Stimulated activated CD8-positive, alpha-beta memory T cell treated with anti-CD3 and anti-CD28 coated beads, Interleukin-2, amount 100 ng/mL, for 1 hour (primary cell): Measurements from ENCODE around the gene TIAM2.
A peak's percentile ranks its signal among the peaks of the same experiment; 100 is the strongest.

ENCODE experiments used
- DNase-seq, 2 donors: peaks; one replicate each; pipeline ENCODE4 v3.0.0-alpha.2; 2020; ENCODE audit warnings: low read depth in 2 of 2

The TIAM2 gene

GRCh38 chr6:155232848-155233247, 237.7 kb downstream of the TIAM2 start:
- no peak for DNase-seq

- no peak for DNase-seq
These were observed 239.1 kb downstream of the TIAM2 start for GRCh38 chr6:155234167-155234566.

- DNase-seq: no peak
These were observed 239.6 kb downstream of the TIAM2 start for GRCh38 chr6:155234687-155235086.

DNA sequence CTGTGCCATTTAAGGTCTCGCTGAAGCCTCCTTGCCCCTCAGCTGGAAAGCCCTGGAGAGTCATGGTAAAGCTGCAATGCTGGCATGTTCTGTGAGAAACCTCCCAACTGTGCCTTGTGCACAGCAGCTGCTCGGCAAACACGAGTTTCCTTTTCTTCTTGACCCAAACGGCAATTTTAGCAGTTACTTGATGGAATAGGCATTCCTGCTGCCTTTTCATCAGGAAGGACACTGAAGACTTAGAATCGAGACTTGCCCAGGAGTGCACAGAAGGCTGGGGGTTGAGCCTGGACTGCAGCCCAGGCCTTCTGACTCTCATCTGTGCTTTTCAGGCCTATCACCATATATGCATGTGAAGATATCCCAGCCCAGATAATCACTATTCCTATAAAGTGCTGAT, 240.0 kb downstream of the TIAM2 start:
- DNase-seq: no peak

GRCh38 chr6:155237613-155238012, 242.5 kb downstream of the TIAM2 start:
- DNase-seq: no peak

DNA sequence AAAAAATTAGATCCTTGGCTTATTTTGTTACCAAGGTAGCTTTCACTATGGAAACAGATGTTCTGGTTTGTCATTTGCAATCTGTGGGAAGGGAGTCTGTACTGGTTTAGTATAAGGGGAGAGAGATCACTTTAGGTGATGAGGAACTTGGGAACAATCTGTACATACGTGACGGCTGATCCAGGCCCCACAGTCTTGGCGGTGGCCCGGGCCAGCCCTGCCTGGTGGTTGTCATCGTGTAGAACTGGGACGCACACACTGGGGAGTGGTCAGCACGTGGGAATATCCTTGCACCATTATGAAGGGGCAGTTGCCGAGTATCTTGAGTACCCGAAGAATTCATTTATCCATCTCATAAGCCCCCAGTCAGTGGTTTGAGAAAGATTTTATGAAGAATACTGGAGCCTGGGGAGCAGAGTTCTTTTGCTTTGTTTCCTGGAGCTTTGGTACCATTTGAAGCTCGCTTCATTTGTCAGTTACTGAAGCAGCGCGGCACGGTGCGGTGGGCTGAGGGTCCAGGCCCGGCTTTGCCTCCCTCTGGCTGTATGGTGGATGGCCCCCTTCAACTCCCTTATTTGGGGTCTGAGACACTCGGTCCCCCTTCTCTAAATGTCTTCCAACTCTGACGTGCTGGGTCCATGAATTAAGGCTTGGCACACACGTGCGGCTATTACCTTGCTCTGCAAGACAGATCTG, 245.9 kb downstream of the TIAM2 start:
- no peak for DNase-seq

GRCh38 chr6:155241966-155242365, 246.9 kb downstream of the TIAM2 start:
- no peak for DNase-seq

- no peak for DNase-seq
These were observed 249.3 kb downstream of the TIAM2 start for GRCh38 chr6:155244434-155244833.

DNA sequence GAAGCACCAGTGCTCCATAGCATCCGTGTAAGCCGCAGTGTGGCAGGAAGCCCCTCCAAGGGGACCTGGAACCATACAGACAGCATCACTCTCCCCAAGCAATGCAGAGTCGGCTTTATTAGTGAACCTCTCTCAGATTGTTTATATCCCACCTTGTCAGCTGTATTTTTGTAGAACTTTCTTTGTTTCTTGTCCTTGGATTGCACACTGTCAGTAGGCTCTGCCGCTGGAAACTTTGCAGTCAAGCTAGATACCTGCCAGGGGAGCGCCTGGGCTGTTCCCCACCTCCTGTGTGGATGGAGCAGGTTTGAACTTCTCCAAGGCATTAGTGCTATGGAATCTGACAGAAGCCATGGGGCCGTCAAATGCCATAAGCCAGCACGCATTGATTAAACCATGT, 250.1 kb downstream of the TIAM2 start:
- no peak for DNase-seq

DNA sequence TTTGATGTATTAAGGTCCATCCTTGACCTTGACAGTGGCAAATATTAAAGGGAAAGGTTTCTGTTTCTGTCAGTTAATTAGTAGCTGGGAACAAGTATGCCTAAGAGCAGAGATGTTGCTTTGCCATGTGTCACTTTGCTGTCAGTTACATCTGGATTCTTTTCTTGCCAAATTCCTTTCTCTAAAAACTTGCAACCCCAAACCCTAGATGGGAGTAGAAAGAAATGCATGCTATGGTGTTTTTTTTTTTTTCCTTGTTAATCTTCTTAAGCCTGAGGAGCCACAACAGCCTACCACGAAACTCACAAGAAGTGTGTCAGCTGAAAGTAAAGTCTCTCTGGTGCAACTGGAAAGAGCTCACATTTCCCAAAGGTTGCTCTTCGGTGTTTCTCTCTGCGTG, 250.7 kb downstream of the TIAM2 start:
- DNase-seq: no peak

DNA sequence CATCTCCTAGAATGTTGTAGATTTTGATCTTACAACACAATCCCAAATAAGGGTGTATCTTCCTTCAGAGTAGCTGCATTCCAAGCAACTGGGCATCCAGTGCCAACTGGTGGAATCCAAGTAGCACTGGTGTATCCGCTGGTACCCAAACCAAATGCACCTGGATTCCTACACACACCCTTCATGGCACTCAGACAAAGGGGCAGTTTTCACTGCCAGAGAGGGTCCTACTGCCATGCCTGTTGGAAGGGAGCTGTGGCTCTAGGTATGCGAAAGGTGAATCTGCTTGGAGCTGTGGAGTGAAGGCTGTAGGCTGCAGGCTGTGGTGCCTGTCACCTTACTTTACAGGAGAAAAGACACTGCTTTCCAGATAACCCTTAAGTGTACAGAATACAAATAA, 251.7 kb downstream of the TIAM2 start:
- DNase-seq: no peak

DNA sequence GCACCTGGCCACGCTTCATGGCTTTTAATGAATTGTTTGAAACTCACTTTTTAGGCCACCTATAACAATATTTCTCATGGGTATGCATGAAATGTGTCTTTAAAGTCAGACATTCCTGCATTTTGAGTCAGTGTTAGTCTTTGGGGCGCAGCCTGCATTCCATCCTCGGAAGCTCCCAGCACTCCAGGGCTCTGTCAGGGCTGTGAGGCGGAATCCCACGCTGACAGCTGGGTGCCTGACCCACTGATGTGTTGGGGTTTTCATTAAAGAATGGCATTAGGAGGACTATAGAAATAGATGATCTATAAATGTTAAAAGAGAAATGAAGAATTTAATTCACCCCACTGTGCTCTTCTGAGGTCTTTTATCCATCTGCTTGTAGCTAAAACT, 252.5 kb downstream of the TIAM2 start:
- no peak for DNase-seq

DNA sequence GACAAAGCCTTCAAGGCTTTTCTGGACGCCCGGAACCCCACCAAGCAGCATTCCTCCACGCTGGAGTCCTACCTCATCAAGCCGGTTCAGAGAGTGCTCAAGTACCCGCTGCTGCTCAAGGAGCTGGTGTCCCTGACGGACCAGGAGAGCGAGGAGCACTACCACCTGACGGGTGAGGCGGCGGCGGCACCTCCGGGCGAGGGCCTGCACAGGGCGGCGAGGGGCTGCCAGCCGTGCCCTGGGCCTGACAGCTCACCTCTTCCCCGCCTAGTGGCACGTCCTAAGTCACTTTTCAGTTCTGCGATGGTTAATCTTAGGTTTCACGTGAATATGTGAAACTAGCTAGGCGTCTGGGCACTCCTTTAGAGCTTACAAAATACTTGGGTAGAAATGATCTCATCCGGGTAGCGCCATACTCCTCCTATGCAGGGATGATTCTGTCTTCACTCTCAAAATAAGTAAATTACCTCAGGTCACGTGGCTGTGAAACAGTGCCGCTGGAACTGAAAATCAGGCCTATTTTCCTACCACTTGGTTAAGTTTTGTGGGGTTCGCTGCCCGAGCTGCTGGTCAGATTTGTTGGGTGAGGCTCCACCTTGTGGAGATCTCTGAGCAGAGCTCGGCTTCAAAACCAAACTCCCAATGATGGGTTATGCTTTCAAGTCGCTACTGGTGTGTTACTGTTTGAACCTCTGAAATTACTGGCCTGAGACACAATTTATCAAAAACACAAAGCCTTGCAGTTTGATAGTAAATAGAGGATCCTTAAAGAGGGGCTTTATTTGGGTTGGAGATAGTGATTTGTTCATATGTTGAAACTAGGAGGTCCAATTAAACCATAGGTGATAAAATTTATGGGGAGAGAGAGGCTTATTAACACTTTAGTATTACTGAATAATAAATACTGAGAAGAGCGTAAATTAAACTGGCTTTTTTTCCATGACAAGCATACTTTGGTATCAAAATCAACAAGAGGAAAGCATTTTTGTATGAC, 253.2 kb downstream of the TIAM2 start:
- DNase-seq: peak in 1 of 2 donors; percentile 3

DNA sequence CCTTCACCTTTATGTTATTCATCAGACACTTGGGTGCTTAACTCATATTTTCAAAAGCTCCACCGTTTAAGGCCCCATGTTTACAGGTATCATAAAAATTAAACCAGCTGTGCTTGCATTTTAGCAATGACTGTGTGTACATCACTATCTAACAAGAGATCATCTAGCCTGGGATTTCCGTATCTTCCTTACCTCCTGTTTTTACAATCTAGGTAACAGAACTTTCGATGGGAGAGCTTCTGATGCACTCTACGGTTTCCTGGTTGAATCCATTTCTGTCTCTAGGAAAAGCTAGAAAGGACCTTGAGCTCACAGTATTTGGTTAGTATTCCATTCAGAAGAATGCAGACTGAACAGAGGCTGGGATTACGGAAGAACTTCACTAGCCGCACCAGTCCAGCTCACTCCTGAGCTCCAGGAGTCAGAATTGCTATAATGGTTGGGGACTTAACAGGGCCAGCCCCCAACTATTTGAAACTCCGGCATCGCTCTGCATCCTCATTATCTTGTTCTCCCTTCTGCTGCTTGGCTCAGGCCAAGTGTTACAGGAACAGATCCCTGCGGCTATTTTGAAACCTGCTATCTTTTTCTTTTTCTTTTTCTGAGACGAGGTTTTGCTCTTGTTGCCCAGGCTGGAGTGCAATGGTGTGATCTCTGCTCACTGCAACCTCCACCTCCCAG, 255.7 kb downstream of the TIAM2 start:
- DNase-seq: no peak

DNA sequence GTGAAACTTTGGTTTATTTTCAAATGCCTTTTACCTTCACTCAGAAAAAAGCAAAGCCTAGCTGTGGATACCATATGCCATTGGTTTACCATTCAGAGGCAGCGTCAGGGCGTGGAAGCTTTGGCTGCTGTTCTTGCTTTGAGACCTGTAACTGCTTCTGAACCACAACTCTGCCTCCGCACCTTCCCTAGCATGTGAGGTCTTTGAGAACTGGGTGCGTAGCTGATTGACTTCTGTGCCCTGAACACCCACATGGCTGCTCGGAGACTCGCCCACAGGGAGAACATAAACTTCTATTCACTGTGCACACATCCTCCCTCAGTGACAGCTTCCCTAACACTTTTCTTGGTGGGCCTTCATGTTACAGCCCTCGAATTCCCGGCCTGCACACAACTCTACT, 257.5 kb downstream of the TIAM2 start:
- DNase-seq: no peak

DNA sequence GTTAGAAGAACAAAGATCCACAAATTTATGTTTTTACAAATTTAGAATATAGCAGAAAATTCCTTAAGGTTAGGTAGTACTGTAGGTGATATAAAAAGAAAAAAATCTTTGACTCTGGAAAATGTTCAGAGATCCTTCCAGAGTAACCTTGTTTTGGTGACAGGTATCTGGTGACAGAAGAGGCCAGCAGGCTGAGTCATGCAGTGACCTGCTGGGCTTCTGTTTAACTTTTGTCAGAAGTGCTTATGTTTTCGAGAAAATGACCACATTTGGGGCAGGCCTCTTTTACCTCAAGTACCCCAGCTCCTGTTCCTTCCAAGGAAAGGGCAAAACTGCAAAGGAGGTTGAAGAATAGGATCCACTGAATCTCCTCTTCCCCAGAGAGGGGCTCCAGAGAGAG, 258.2 kb downstream of the TIAM2 start:
- no peak for DNase-seq

- DNase-seq: no peak
These were observed 259.0 kb downstream of the TIAM2 start for GRCh38 chr6:155254139-155254538.

DNA sequence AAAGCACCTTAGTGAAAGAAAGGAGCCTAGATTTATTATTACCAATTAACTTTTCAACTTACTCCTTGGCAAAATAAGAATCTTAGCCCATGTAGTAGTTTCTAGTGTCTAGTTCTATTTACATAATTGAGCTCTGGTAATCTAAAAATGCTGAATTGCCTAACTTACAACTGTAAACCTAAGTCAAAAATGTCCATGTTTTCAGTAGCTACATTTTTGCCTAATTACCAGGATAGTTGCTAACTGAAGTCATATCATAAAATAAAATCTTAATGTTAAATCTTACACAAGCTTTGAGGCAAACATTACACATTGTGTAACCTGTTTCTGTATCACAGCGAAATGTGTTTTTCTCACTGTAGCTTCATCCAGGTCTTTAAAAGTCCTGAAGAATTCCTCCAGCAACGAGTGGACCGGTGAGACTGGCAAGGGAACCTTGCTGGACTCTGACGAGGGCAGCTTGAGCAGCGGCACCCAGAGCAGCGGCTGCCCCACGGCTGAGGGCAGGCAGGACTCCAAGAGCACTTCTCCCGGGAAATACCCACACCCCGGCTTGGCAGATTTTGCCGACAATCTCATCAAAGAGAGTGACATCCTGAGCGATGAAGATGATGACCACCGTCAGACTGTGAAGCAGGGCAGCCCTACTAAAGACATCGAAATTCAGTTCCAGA, 261.1 kb downstream of the TIAM2 start:
- no peak for DNase-seq

DNA sequence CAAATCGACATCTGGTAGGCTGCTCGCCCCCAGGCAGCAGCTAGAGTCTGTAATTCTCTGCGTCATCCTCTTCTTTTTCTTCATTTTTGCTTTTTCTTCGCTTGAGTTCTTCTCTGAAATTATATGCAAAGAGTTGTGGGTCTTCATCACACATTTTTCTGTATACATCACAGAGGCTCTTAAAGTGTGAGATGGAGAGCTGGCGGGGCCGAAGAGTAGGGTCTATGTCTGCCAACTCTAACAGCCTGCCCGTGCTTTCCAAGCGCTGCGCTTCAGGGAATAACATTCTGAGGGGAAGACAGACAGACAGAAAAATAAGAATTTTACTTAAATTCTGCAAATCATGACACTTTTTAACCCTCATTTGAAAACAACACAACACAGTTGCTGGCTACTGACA, 262.7 kb downstream of the TIAM2 start:
- no peak for DNase-seq

DNA sequence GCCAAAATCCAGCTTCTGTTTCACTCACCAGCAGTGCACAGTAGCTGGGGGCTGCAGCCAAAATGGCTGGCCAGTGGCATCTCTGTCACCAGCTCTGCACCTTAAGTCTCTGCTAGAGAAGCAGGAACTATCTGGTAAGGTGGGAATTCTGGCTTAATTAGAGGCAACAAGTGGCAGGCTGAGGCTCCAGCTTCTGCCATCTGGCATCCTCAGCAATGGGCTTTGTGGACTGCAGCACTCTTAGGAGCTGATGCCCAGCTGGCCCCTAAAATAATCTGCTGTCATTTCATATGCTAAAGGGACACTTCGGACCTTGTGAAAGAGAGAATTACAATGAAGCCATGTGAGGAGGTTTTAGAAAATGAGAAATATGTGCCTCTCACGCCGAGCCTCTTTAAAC, 264.1 kb downstream of the TIAM2 start:
- no peak for DNase-seq

GRCh38 chr6:155259897-155260296, 264.8 kb downstream of the TIAM2 start:
- DNase-seq: no peak

- DNase-seq: no peak
These were observed 265.6 kb downstream of the TIAM2 start for GRCh38 chr6:155260686-155261085.
